Measurements from ENCODE around the gene RASL10B. TPM values are rescaled to one million over a fixed set of nuclear protein-coding genes. Genes with fewer than 3 reads are reported as not detected.

RASL10B gene, protein sequence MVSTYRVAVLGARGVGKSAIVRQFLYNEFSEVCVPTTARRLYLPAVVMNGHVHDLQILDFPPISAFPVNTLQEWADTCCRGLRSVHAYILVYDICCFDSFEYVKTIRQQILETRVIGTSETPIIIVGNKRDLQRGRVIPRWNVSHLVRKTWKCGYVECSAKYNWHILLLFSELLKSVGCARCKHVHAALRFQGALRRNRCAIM
- 0.09 to 0.38 TPM (median 0.15 TPM) in 4 of 5 replicates, not detected in the other for total RNA-seq (2022; extraction: Qiagen RNA extraction; ENCODE audit: low read depth)

DNA sequence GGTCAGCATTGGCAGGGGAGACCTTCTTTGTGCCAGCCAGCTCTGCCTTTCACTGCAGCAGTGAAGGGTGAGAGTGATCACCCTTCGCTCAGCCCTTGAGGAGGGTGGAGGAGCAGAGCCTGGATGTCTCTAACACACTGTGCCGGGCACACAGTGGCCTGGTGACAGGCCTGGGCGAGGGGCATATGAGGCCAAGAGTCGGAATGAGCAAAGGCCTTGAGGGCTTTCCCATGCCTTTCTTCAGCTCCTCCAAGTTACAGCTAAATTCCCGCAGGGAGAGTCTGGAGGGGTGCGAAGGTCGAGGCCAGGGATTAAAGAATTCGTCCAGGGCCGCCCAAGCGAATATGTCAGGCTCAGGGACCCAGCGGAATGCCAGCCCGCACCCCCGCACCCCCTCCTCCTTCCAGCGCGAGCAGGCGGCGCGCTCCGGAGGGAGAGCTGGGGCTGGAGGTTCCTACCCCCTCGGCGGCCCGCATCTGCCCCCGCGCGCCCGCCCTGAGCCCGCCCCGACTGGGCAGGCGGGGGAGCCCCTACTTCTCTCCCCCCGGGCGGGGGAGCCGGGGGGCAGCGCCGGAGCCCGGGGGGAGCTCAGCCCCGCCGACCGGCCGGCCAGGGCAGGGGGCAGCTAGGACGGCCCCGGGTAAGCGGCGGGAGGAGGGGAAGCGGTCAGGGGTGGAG is at the start of gene RASL10B:
RASL10B (plus strand) TSS at position 401 of the 678 bp plus-strand sequence. CDS start 3,546 bp downstream, outside the sequence.

DNA sequence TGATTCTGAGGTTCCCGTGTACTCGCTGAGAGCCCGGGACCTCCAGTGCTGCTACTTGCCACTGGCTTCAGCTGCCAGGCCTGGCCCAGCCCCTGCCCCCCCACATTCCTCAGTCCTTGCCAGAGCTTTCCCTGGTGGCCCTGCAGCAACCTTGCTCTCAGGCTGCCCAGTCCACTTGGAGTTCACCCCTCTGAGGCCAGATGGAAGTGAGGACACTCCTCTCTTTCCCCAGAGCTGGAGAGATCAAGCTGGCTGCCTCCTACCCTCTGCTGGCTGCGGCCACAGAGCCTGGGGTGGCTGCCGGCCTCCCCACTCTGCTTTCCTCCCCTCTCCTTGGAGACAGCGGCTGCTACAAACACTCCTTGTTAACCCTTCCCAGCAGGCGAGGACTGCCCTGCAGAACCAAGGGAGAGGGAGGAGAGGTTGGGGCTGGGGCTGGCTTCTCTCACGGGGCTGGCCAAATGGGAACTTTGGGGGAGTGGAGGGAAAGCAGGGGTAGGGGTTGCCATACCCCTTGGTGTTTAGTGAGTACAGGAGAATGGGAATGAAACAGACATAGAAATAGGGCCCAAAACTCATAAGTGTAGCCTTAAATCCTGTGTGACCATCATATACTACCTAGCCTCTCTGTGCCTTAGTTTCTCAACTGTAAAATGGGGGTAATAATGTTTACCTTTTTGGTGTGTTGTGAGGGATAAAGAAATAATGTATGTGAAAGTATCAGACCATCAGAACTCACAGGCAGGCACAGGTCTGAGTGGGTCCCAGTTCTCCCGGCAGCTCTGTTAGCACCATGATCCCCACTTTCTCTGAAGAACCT is 21.7 kb downstream of the RASL10B start, which contains the start of gene GAS2L2:
GAS2L2 (minus strand) TSS at position 295 of the 820 bp plus-strand sequence. CDS start 389 bp downstream, outside the sequence.

GRCh38 chr17:35760587-35760986 is 29.1 kb downstream of the RASL10B start, which contains the start of gene C17orf50:
TSS of gene C17orf50 (plus strand) at chr17:35760887. CDS start at chr17:35760942, 55 bp downstream.

Other genes with a start within 250 kb of the RASL10B start
- 0.09 TPM in 1 of 5 replicates, not detected in the others for gene SLFN12L, start 194.0 kb upstream of the RASL10B start, total RNA-seq (2022; extraction: Qiagen RNA extraction; ENCODE audit: low read depth)
- not detected in 5 replicates for gene SLFN14, start 170.8 kb upstream of the RASL10B start, total RNA-seq (2022; extraction: Qiagen RNA extraction; ENCODE audit: low read depth)
- 6.6 to 9.2 TPM (median 7.5 TPM) in 5 replicates for gene PEX12, start 153.1 kb upstream of the RASL10B start, total RNA-seq (2022; extraction: Qiagen RNA extraction; ENCODE audit: low read depth)
- 119 to 148 TPM (median 137 TPM) in 5 replicates for gene AP2B1, start 144.3 kb upstream of the RASL10B start, total RNA-seq (2022; extraction: Qiagen RNA extraction; ENCODE audit: low read depth)
- gene GAS2L2, start 21.6 kb downstream of the RASL10B start, total RNA-seq (2022; extraction: Qiagen RNA extraction; ENCODE audit: low read depth) = 0.07 to 0.12 TPM (median 0.09 TPM) in 3 of 5 replicates, not detected in the others
- gene C17orf50, start 29.2 kb downstream of the RASL10B start, total RNA-seq (2022; extraction: Qiagen RNA extraction; ENCODE audit: low read depth) = 0.14 to 0.48 TPM (median 0.30 TPM) in 5 replicates
- gene MMP28, start 64.0 kb downstream of the RASL10B start, total RNA-seq (2022; extraction: Qiagen RNA extraction; ENCODE audit: low read depth) = 5.5 to 10.2 TPM (median 8.6 TPM) in 5 replicates
- gene TAF15, start 77.8 kb downstream of the RASL10B start, total RNA-seq (2022; extraction: Qiagen RNA extraction; ENCODE audit: low read depth) = 204 to 217 TPM (median 207 TPM) in 5 replicates
- not detected in 5 replicates for gene HEATR9, start 137.3 kb downstream of the RASL10B start, total RNA-seq (2022; extraction: Qiagen RNA extraction; ENCODE audit: low read depth)
- 0.61 to 1.8 TPM (median 1.2 TPM) in 5 replicates for gene CCL5, start 148.7 kb downstream of the RASL10B start, total RNA-seq (2022; extraction: Qiagen RNA extraction; ENCODE audit: low read depth)
- gene RDM1, start 199.1 kb downstream of the RASL10B start, total RNA-seq (2022; extraction: Qiagen RNA extraction; ENCODE audit: low read depth) = 2.6 to 3.6 TPM (median 2.9 TPM) in 5 replicates
- gene LYZL6, start 212.1 kb downstream of the RASL10B start, total RNA-seq (2022; extraction: Qiagen RNA extraction; ENCODE audit: low read depth) = not detected in 5 replicates
- gene CCL16, start 249.9 kb downstream of the RASL10B start, total RNA-seq (2022; extraction: Qiagen RNA extraction; ENCODE audit: low read depth) = not detected in 5 replicates

Data from A549 treated with GW870086 at 1 μM for 4 hours (cell line).